ENCODE measurements around the gene WASL.
"Not testable (repeated sequence)": the region's sequence is repeated elsewhere in the genome, so short reads cannot be mapped to it uniquely, and the experiment has no call there.

Gene WASL

GRCh38 chr7:123655614-123656013 is 93.2 kb downstream of the WASL start, which contains the start of gene LMOD2:
LMOD2 (plus strand) TSS chr7:123655866; CDS start chr7:123655964, 98 bp downstream.
- no peak for DNase-seq

GRCh38 chr7:123653162-123653561 is 95.6 kb downstream of the WASL start:
- no peak for DNase-seq

- DNase-seq: no peak
Measured at GRCh38 chr7:123652406-123652805, 96.4 kb downstream of the WASL start.

- DNase-seq: no peak
Measured at GRCh38 chr7:123650595-123650994, 98.2 kb downstream of the WASL start.

- no peak for DNase-seq
Measured at GRCh38 chr7:123649964-123650363, 98.8 kb downstream of the WASL start.

- DNase-seq: no peak
Measured at GRCh38 chr7:123647106-123647730, 101.6 kb downstream of the WASL start.

- DNase-seq: no peak
Measured at GRCh38 chr7:123645516-123645915, 103.3 kb downstream of the WASL start.

GRCh38 chr7:123643495-123644441 is 105.0 kb downstream of the WASL start:
- DNase-seq: peak; percentile 51

GRCh38 chr7:123641901-123642300 is 106.9 kb downstream of the WASL start:
- no peak for DNase-seq

- no peak for DNase-seq
Measured at GRCh38 chr7:123640583-123640982, 108.2 kb downstream of the WASL start.

GRCh38 chr7:123639631-123640030 is 109.2 kb downstream of the WASL start:
- no peak for DNase-seq

- no peak for DNase-seq
Measured at GRCh38 chr7:123637878-123638277, 110.9 kb downstream of the WASL start.

GRCh38 chr7:123637203-123637602 is 111.6 kb downstream of the WASL start:
- DNase-seq: no peak

GRCh38 chr7:123635551-123636359 is 113.0 kb downstream of the WASL start:
- DNase-seq: no peak

GRCh38 chr7:123634011-123634573 is 114.7 kb downstream of the WASL start:
- DNase-seq: not testable (repeated sequence)

GRCh38 chr7:123633553-123633952 is 115.2 kb downstream of the WASL start:
- no peak for DNase-seq

GRCh38 chr7:123632808-123633207 is 116.0 kb downstream of the WASL start:
- no peak for DNase-seq
